ENCODE results near the gene RPS16. TPM values are rescaled to one million over a fixed set of nuclear protein-coding genes. Genes with fewer than 3 reads are reported as not detected.

Gene RPS16
- total RNA-seq, 1 donor from 2014 or later: 2,671 TPM

- H3K36me3 Mint-ChIP-seq (ENCODE audit: low read depth): peaks cover 35% of the 10 kb centered on the region
- intact Hi-C loops (cut with micrococcal nuclease): loop anchor here (1.0 to 2.0 kb wide), 2 partner anchors 14 to 198 kb away; no protein-coding TSS in a partner anchor
Observed at GRCh38 chr19:39411081-39411831, 24.5 kb downstream of the RPS16 start.

DNA sequence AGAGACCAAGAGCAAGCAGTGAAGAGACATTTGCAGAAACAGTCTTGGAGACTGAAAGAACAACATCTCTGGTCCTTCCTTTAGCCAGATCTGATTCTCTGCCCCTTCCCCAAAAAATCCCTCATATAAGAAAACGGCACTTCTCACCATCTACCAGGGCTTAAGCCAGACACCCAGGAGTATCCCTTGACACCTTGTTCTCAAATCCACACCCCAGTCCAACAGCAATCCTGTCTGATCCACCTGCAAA is 25.0 kb downstream of the RPS16 start:
- no peaks in the 10 kb centered on the region for H3K27me3 Mint-ChIP-seq
- peak overlapping the region; percentile 88 for H3K27ac Mint-ChIP-seq
- peak; percentile 62 for DNase-seq
- intact Hi-C loops (cut with micrococcal nuclease): loop anchor here (1.0 to 2.0 kb wide), 2 partner anchors 13 to 198 kb away; no protein-coding TSS in a partner anchor
- peaks cover 35% of the 10 kb centered on the region for H3K36me3 Mint-ChIP-seq (ENCODE audit: low read depth)
- peak overlapping the region; percentile 87 for H3K4me3 Mint-ChIP-seq
- H3K4me1 Mint-ChIP-seq: peaks cover 53% of the 10 kb centered on the region
- H3K9me3 Mint-ChIP-seq: no peaks in the 10 kb centered on the region

More at GRCh38 chr19:39411081-39411831, 24.5 kb downstream of the RPS16 start:
- Mint-ChIP-seq H3K27me3 (no peaks in the 10 kb centered on the region), H3K27ac (peak overlapping the region; percentile 88), H3K4me1 (peaks cover 49% of the 10 kb centered on the region), H3K4me3 (peak overlapping the region; percentile 87), H3K9me3 (no peaks in the 10 kb centered on the region)
- peak; percentile 77 for DNase-seq

- H3K9me3 Mint-ChIP-seq: no peaks in the 10 kb centered on the region
- peak overlapping the region; percentile 88 for H3K27ac Mint-ChIP-seq
- peak overlapping the region; percentile 87 for H3K4me3 Mint-ChIP-seq
- peak; percentile 91 for DNase-seq
- H3K36me3 Mint-ChIP-seq (ENCODE audit: low read depth): peaks cover 35% of the 10 kb centered on the region
- intact Hi-C loops (cut with micrococcal nuclease): loop anchor here (2.0 kb wide), 1 partner anchor 197 kb away; no protein-coding TSS in a partner anchor
- no peaks in the 10 kb centered on the region for H3K27me3 Mint-ChIP-seq
- H3K4me1 Mint-ChIP-seq: peaks cover 52% of the 10 kb centered on the region
Observed at GRCh38 chr19:39410017-39410830, 25.5 kb downstream of the RPS16 start.

GRCh38 chr19:39409208-39410016 is 26.3 kb downstream of the RPS16 start:
- Mint-ChIP-seq H3K36me3 (ENCODE audit: low read depth) (peaks cover 33% of the 10 kb centered on the region), H3K27ac (peak overlapping the region; percentile 88), H3K4me1 (peaks cover 48% of the 10 kb centered on the region), H3K4me3 (peak overlapping the region; percentile 87), H3K27me3 (no peaks in the 10 kb centered on the region), H3K9me3 (no peaks in the 10 kb centered on the region)
- peak; percentile 93 for DNase-seq
- intact Hi-C loops (cut with micrococcal nuclease): loop anchor here (2.0 kb wide), 1 partner anchor 197 kb away; no protein-coding TSS in a partner anchor

DNA sequence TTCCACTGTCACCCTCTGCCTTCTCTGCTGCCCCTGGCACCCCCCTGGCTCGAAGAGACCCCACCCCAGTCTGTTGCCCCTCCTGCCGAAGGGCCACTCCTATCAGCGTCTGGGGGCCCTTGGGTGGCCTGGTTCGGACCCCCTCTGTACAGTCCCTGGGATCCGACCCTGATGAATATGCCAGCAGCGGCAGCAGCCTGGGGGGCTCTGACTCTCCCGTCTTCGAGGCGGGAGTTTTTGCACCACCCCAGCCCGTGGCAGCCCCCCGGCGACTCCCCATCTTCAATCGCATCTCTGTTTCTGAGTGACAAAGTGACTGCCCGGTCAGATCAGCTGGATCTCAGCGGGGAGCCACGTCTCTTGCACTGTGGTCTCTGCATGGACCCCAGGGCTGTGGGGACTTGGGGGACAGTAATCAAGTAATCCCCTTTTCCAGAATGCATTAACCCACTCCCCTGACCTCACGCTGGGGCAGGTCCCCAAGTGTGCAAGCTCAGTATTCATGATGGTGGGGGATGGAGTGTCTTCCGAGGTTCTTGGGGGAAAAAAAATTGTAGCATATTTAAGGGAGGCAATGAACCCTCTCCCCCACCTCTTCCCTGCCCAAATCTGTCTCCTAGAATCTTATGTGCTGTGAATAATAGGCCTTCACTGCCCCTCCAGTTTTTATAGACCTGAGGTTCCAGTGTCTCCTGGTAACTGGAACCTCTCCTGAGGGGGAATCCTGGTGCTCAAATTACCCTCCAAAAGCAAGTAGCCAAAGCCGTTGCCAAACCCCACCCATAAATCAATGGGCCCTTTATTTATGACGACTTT is 27.1 kb downstream of the RPS16 start:
- DNase-seq: peak; percentile 81
- Mint-ChIP-seq H3K36me3 (ENCODE audit: low read depth) (peaks cover 30% of the 10 kb centered on the region), H3K27me3 (no peaks in the 10 kb centered on the region), H3K9me3 (no peaks in the 10 kb centered on the region), H3K4me1 (peaks cover 45% of the 10 kb centered on the region), H3K4me3 (peak overlapping the region; percentile 87), H3K27ac (peak overlapping the region; percentile 93)
- intact Hi-C loops (cut with micrococcal nuclease): no loop called here

GRCh38 chr19:39407660-39408391 is 27.9 kb downstream of the RPS16 start:
- intact Hi-C loops (cut with micrococcal nuclease): no loop called here
- peak overlapping the region; percentile 93 for H3K27ac Mint-ChIP-seq
- no peaks in the 10 kb centered on the region for H3K9me3 Mint-ChIP-seq
- H3K36me3 Mint-ChIP-seq (ENCODE audit: low read depth): peaks cover 30% of the 10 kb centered on the region
- DNase-seq: peak; percentile 92
- H3K4me1 Mint-ChIP-seq: peaks cover 46% of the 10 kb centered on the region
- no peaks in the 10 kb centered on the region for H3K27me3 Mint-ChIP-seq
- H3K4me3 Mint-ChIP-seq: peak overlapping the region; percentile 87

DNA sequence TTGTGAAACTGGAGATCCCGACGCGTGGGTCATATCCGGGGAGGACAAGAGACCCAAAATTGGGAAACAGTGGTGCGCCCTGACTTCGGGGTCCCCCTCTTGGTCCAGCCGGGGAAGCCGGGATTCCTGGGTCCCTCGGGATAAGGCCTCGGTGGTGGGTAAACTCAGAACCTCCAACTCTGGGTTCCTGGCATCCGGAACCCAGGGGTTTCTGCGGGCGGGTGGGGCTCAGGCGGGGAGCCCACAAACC is 28.4 kb downstream of the RPS16 start:
- Mint-ChIP-seq H3K36me3 (ENCODE audit: low read depth) (peaks cover 30% of the 10 kb centered on the region), H3K27ac (peak overlapping the region; percentile 93), H3K9me3 (no peaks in the 10 kb centered on the region), H3K4me1 (peaks cover 51% of the 10 kb centered on the region), H3K27me3 (no peaks in the 10 kb centered on the region), H3K4me3 (peak overlapping the region; percentile 87)
- intact Hi-C loops (cut with micrococcal nuclease): no loop called here
- DNase-seq: no peak

DNA sequence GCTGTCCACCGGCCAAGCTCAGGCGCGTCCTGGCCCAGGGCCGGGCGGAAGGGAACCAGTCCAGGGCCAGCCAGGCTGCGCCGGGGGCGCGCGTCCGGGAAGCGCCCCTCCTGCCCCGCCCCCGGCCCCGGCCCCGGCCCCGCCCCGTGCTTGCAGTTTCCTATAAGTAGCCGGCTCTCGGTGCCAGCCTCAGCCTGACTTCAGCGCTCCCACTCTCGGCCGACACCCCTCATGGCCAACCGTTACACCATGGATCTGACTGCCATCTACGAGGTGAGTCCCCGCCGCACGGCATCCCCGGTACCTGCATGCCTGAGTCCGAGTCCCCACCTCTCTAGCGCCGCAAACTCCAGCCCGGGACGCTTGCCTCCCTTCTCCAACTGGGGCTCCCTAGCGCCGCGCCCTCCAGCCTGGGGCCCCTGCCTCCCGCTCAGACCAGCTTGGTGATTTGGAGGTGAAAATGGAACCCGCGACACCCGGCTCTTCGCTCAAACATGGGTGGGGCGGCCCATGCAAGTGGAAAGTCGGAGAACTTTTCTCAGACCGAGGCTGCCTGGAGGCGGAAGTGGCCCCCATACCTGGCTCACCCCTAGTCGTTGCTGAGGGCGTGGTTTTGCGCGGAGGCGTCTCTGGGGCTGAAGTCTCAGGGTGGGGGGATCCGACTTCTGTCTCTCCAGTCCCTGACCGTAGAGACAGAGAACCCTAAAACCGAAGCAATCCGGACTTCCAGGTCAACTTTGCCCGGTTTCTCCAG is 28.9 kb downstream of the RPS16 start, which contains the start of gene ZFP36:
Gene ZFP36, plus strand, starts transcription at position 192 of the 754 bp plus-strand sequence. Its CDS starts 58 bp downstream, at position 250.
- no peaks in the 10 kb centered on the region for H3K9me3 Mint-ChIP-seq
- H3K36me3 Mint-ChIP-seq (ENCODE audit: low read depth): peaks cover 28% of the 10 kb centered on the region
- intact Hi-C loops (cut with micrococcal nuclease): no loop called here
- H3K27ac Mint-ChIP-seq: peak within 1 kb of the TSS; percentile 93
- peaks cover 53% of the 10 kb centered on the region for H3K4me1 Mint-ChIP-seq
- DNase-seq: peak; percentile 95
- no peaks in the 10 kb centered on the region for H3K27me3 Mint-ChIP-seq
- H3K4me3 Mint-ChIP-seq: peak within 1 kb of the TSS; percentile 87

DNA sequence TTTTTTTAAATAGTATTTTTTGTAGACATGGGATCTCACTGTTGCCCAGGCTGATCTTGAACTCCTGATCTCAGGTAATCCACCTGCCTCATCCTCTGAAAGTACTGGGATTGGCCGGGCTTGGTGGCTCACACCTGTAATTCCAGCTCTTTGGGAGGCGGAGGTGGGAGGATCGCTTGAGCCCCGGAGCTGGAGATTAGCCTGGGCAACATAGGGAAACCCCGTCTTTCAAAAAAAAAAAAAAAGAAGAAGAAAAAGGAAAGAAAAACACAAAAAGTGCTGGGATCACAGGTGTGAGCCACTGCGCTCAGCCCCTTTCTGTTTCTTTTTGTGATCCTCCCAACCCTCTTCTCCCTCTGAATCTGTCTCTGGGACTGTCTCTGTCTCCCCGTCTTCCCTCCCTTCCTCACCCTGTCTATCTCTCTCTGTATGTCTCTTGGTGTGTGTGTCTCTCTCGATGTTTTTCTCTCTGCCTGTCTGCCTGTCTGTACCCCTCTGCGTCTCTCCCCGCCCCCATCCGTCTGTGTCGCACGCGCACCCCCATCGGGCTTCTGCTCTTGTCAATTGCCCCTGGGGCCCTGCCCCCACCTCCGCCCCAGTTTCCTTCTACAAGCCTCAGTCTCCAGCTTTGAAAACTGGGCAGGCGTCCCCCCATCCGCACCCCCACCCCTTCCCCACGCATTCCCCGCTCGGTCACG is 29.6 kb downstream of the RPS16 start:
- Mint-ChIP-seq H3K4me3 (peak overlapping the region; percentile 87), H3K4me1 (peaks cover 54% of the 10 kb centered on the region), H3K27ac (peak overlapping the region; percentile 86), H3K9me3 (no peaks in the 10 kb centered on the region), H3K36me3 (ENCODE audit: low read depth) (peaks cover 24% of the 10 kb centered on the region), H3K27me3 (no peaks in the 10 kb centered on the region)
- peak; percentile 93 for DNase-seq
- intact Hi-C loops (cut with micrococcal nuclease): no loop called here

DNA sequence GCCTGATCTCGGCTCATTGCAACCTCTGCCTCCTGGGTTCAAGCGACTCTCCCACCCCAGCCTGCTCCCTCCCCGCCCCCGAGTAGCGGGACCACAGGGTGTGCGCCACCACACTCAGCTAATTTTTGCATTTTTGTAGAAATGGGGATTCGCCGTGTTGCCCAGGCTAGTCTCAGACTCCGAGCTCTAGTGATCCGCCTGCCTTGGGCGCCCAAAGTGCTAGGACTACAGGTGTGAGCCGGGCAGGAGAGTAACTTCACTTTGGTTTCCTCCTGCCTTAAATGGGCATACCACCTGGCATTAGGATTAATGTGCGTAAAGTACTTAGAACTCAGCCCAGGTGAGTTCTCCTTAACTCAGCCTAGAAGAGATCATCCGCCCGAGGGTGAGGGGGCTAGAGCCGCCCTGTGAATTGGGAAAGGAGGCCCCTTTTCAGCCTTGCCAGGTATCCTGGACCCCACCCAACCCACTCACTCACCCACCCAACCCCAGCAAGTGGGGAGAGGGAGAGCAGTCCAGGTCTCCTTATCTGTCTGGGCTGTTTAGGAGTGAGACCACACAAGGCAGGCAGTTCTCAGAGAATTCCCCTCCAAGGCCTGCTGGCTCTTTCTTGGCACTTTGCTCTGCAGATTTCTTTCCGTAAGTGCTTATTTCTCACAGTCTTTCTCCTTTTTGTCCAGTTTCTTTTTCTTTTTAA is 30.3 kb downstream of the RPS16 start:
- peak; percentile 69 for DNase-seq
- H3K27ac Mint-ChIP-seq: peak overlapping the region; percentile 58
- peaks cover 22% of the 10 kb centered on the region for H3K36me3 Mint-ChIP-seq (ENCODE audit: low read depth)
- intact Hi-C loops (cut with micrococcal nuclease): no loop called here
- H3K9me3 Mint-ChIP-seq: no peaks in the 10 kb centered on the region
- peak overlapping the region; percentile 45 for H3K4me3 Mint-ChIP-seq
- peaks cover 51% of the 10 kb centered on the region for H3K4me1 Mint-ChIP-seq
- no peaks in the 10 kb centered on the region for H3K27me3 Mint-ChIP-seq

Measured in activated CD4-positive, alpha-beta T cell treated with anti-CD3 and anti-CD28 coated beads, Interleukin-2, amount 10 ng/mL, durations not matched to agents 24 days and 14 days (primary cell).